ENCODE data around the gene NUP107. TPM values are rescaled to one million over a fixed set of nuclear protein-coding genes. Genes with fewer than 3 reads are reported as not detected.

NUP107 gene
- total RNA-seq, 1 experiment from 2014 or later = 99.0 TPM

DNA sequence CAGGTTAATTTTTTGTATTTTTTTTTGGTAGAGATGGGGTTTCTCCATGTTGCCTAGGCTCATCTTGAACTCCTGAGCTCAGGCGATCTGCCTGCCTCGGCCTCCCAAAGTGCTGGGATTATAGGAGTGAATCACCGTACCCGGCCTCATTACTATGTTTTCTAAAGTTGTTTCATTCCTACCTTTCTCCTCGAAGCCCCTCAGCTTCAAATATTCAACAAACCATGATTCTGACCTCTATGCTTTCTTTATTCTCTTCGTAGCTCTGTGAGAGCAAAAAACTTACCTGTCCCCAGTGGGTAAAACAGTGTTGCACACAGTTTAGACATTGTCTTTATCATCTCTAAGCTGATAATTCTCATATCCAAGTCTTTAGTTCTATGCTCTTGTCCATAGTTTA is 95.0 kb downstream of the NUP107 start (continued):
- no peak for TF ChIP-seq ELF1 (IDR thresholded peaks at IDR 0.05; ENCODE audit: borderline replicate concordance, low read depth)
- no peak for TF ChIP-seq FOSL1 (IDR thresholded peaks at IDR 0.05; ENCODE audit: low read depth)

DNA sequence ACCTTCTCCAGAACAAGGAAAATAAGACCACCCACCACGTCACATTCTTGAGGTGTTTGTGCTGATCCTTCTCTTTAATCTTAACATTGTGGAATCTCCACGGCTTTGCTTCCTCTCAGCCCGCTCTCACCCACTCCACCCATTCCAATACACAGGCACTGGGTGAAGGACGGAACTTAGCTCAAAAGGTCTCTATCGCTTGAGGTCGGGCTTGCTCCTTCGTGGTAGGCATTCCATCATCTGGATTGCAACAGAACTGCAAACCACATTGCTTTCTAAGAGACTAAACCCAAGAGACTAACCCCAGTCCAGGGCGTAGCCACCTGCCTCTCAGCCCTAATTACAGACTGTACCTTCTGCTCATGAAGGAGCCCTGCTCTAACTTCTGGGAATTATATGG is 97.2 kb downstream of the NUP107 start:
- TF ChIP-seq POLR2A (IDR thresholded peaks at IDR 0.05; ENCODE audit: borderline replicate concordance, extremely low read depth, insufficient read depth, insufficient read length) (no peak), ZFX (IDR thresholded peaks at IDR 0.05) (no peak), FOSL1 (IDR thresholded peaks at IDR 0.05; ENCODE audit: low read depth) (no peak), RAD21 (IDR thresholded peaks at IDR 0.05; ENCODE audit: low read depth) (no peak), EZH2phosphoT487 (IDR thresholded peaks at IDR 0.05; ENCODE audit: borderline replicate concordance) (no peak), SIN3A (IDR thresholded peaks at IDR 0.05; ENCODE audit: low read depth) (no peak), EZH2 (IDR thresholded peaks at IDR 0.05) (no peak), CEBPB (IDR thresholded peaks at IDR 0.05; ENCODE audit: low read depth) (no peak), REST (IDR thresholded peaks at IDR 0.05; ENCODE audit: low read depth) (no peak), ZBTB33 (IDR thresholded peaks at IDR 0.05; ENCODE audit: extremely low read depth, insufficient replicate concordance, low read length) (no peak)
- TF ChIP-seq, protein P1, sequence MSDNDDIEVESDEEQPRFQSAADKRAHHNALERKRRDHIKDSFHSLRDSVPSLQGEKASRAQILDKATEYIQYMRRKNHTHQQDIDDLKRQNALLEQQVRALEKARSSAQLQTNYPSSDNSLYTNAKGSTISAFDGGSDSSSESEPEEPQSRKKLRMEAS (IDR thresholded peaks at IDR 0.05) = no peak
- TF ChIP-seq, protein P2, sequence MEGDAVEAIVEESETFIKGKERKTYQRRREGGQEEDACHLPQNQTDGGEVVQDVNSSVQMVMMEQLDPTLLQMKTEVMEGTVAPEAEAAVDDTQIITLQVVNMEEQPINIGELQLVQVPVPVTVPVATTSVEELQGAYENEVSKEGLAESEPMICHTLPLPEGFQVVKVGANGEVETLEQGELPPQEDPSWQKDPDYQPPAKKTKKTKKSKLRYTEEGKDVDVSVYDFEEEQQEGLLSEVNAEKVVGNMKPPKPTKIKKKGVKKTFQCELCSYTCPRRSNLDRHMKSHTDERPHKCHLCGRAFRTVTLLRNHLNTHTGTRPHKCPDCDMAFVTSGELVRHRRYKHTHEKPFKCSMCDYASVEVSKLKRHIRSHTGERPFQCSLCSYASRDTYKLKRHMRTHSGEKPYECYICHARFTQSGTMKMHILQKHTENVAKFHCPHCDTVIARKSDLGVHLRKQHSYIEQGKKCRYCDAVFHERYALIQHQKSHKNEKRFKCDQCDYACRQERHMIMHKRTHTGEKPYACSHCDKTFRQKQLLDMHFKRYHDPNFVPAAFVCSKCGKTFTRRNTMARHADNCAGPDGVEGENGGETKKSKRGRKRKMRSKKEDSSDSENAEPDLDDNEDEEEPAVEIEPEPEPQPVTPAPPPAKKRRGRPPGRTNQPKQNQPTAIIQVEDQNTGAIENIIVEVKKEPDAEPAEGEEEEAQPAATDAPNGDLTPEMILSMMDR (IDR thresholded peaks at IDR 0.05 in 2 of 3, conservative IDR thresholded peaks at IDR 0.05 in 1 of 3; ENCODE audit: borderline replicate concordance in 1 of 3, insufficient read depth in 1 of 3, low read depth in 2 of 3, low read length in 2 of 3) = no peak
- DNase-seq (ENCODE audit: low read depth, low spot score) (no peak), ATAC-seq (no peak)
- no peak overlapping the region for H2AFZ ChIP-seq (ENCODE audit: low read depth, low read length, poor library complexity, severe bottlenecking)
- RAD21 ChIA-PET (ENCODE audit: low non-redundant PET in 1 of 2, low total read pairs in 2 of 2, uncharacterized antibody in 2 of 2, unreplicated experiment in 2 of 2) = no interaction called here
- no peak overlapping the region for H3K4me2 ChIP-seq (ENCODE audit: low read length)
- no peaks in the 10 kb centered on the region for H3K79me2 ChIP-seq (ENCODE audit: insufficient read depth, low read length)
- CTCF ChIA-PET = no interaction called here
- H3K27me3 ChIP-seq (ENCODE audit: insufficient read depth, low read length) = no peaks in the 10 kb centered on the region
- no peaks in the 10 kb centered on the region for H4K20me1 ChIP-seq (ENCODE audit: insufficient read depth)
- no peaks in the 10 kb centered on the region for H3K9me3 ChIP-seq (ENCODE audit: control insufficient read depth in 1 of 2, insufficient read depth in 1 of 2, low read depth in 1 of 2, low read length in 2 of 2)
- peaks cover 8 to 12% of the 10 kb centered on the region in 2 experiments for H3K4me1 ChIP-seq (ENCODE audit: control insufficient read depth in 1 of 2, insufficient read depth in 2 of 2, low read length in 2 of 2)
- H3K27ac ChIP-seq (ENCODE audit: low read depth, low read length) = no peak overlapping the region
- POLR2A ChIA-PET = no interaction called here
- no peaks in the 10 kb centered on the region for H3K36me3 ChIP-seq (ENCODE audit: control insufficient read depth in 1 of 2, insufficient read depth in 2 of 2, low read length in 2 of 2)
- H3K9ac ChIP-seq (ENCODE audit: low read length) = no peak overlapping the region
- BruUV-seq (replicated peaks) = no TSS peak
- intact Hi-C loops (cut with micrococcal nuclease) = no loop called here
- no peak overlapping the region for H3K4me3 ChIP-seq (replicated peaks in 1 of 2; ENCODE audit: low read depth in 1 of 2, low read length in 2 of 2)
- no peaks in the 10 kb centered on the region for H3K9me2 ChIP-seq (ENCODE audit: insufficient read depth)
